Effector memory CD8-positive, alpha-beta T cell (primary cell): ENCODE data around the gene HELB.

Experiments
- ATAC-seq: fragments of 150-1000 bp; cut with Tn5 transposase; replicated peaks from 2 replicates; pipeline ENCODE4 v1.10.0; 2021; ENCODE audit warnings: mild to moderate bottlenecking, moderate library complexity
- DNase-seq, 3 experiments: peaks; one replicate each; pipeline ENCODE4 v3.0.0; 2021
- H3K27ac Mint-ChIP-seq, 2 donors: one replicate each; pipeline ENCODE4 v1.8.0; 2022; ENCODE audit warnings: mild to moderate bottlenecking in 2 of 2, mixed read lengths in 2 of 2, moderate library complexity in 2 of 2
- H3K27me3 Mint-ChIP-seq, 2 donors: one replicate each; pipeline ENCODE4 v1.8.0; 2022; ENCODE audit warnings: mixed read lengths in 2 of 2
- H3K36me3 Mint-ChIP-seq: one replicate; pipeline ENCODE4 v1.8.0; 2022; ENCODE audit warnings: mild to moderate bottlenecking, moderate library complexity, mixed read lengths; ENCODE audit not compliant: insufficient read depth
- H3K4me1 Mint-ChIP-seq, 2 donors: one replicate each; pipeline ENCODE4 v1.8.0; 2022; ENCODE audit warnings: low read depth in 2 of 2, mixed read lengths in 2 of 2
- H3K4me3 Mint-ChIP-seq, 2 donors: one replicate each; pipeline ENCODE4 v1.8.0; 2022; ENCODE audit warnings: mild to moderate bottlenecking in 2 of 2, mixed read lengths in 2 of 2, moderate library complexity in 2 of 2
- H3K9me3 Mint-ChIP-seq, 2 donors: one replicate each; pipeline ENCODE4 v1.8.0; 2022; ENCODE audit warnings: mixed read lengths in 2 of 2

HELB gene

GRCh38 chr12:66314278-66314677, 12.0 kb downstream of the HELB start:
- Mint-ChIP-seq H3K9me3 (no peaks in the 10 kb centered on the region), H3K4me1 (peaks cover 47 to 61% of the 10 kb centered on the region in 2 donors), H3K27me3 (no peaks in the 10 kb centered on the region), H3K27ac (peak overlapping the region; percentile 44 to 47), H3K4me3 (peak overlapping the region; percentile 15 to 73), H3K36me3 (peaks cover 74% of the 10 kb centered on the region)
- no peak for DNase-seq
- ATAC-seq, result no peak

- no peaks in the 10 kb centered on the region for H3K9me3 Mint-ChIP-seq
- peaks cover 79% of the 10 kb centered on the region for H3K36me3 Mint-ChIP-seq
- no peak overlapping the region for H3K27ac Mint-ChIP-seq
- no peaks in the 10 kb centered on the region for H3K27me3 Mint-ChIP-seq
- peaks cover 15 to 35% of the 10 kb centered on the region in 2 donors for H3K4me1 Mint-ChIP-seq
- no peak overlapping the region for H3K4me3 Mint-ChIP-seq
- ATAC-seq, result no peak
- DNase-seq, result no peak
Observed at GRCh38 chr12:66319266-66319954, 17.1 kb downstream of the HELB start.

GRCh38 chr12:66320996-66321395, 18.7 kb downstream of the HELB start:
- no peak overlapping the region for H3K4me3 Mint-ChIP-seq
- H3K36me3 Mint-ChIP-seq, result peaks cover 78% of the 10 kb centered on the region
- H3K27me3 Mint-ChIP-seq, result no peaks in the 10 kb centered on the region
- no peak for DNase-seq
- no peak for ATAC-seq
- peak overlapping the region; percentile 46 to 67 for H3K27ac Mint-ChIP-seq
- no peaks in the 10 kb centered on the region for H3K9me3 Mint-ChIP-seq
- H3K4me1 Mint-ChIP-seq, result peaks cover 18 to 31% of the 10 kb centered on the region in 2 donors

- DNase-seq, result no peak
- H3K4me1 Mint-ChIP-seq, result peaks cover 17 to 34% of the 10 kb centered on the region in 2 donors
- H3K27me3 Mint-ChIP-seq, result no peaks in the 10 kb centered on the region
- ATAC-seq, result no peak
- H3K36me3 Mint-ChIP-seq, result peaks cover 79% of the 10 kb centered on the region
- no peaks in the 10 kb centered on the region for H3K9me3 Mint-ChIP-seq
- peak overlapping the region in 1 of 2 donors; percentile 67 for H3K27ac Mint-ChIP-seq
- H3K4me3 Mint-ChIP-seq, result no peak overlapping the region
Observed at GRCh38 chr12:66321435-66321834, 19.1 kb downstream of the HELB start.

GRCh38 chr12:66323017-66323416, 20.7 kb downstream of the HELB start:
- H3K4me1 Mint-ChIP-seq, result peaks cover 16 to 39% of the 10 kb centered on the region in 2 donors
- H3K27ac Mint-ChIP-seq, result peak overlapping the region in 1 of 2 donors; percentile 52
- DNase-seq (no peak), ATAC-seq (no peak)
- no peaks in the 10 kb centered on the region for H3K9me3 Mint-ChIP-seq
- no peaks in the 10 kb centered on the region for H3K27me3 Mint-ChIP-seq
- no peak overlapping the region for H3K4me3 Mint-ChIP-seq
- peaks cover 81% of the 10 kb centered on the region for H3K36me3 Mint-ChIP-seq

- H3K27ac Mint-ChIP-seq, result no peak overlapping the region
- H3K4me1 Mint-ChIP-seq, result peaks cover 10 to 38% of the 10 kb centered on the region in 2 donors
- DNase-seq (no peak), ATAC-seq (no peak)
- no peaks in the 10 kb centered on the region for H3K9me3 Mint-ChIP-seq
- no peaks in the 10 kb centered on the region for H3K27me3 Mint-ChIP-seq
- H3K4me3 Mint-ChIP-seq, result no peak overlapping the region
- peaks cover 63% of the 10 kb centered on the region for H3K36me3 Mint-ChIP-seq
Observed at GRCh38 chr12:66329941-66330340, 27.6 kb downstream of the HELB start.

- H3K4me1 Mint-ChIP-seq, result peaks cover 6 to 33% of the 10 kb centered on the region in 2 donors
- peaks cover 55% of the 10 kb centered on the region for H3K36me3 Mint-ChIP-seq
- no peaks in the 10 kb centered on the region for H3K27me3 Mint-ChIP-seq
Observed at GRCh38 chr12:66331016-66331415, 28.7 kb downstream of the HELB start.

GRCh38 chr12:66331814-66332213, 29.5 kb downstream of the HELB start:
- peaks cover 47% of the 10 kb centered on the region for H3K36me3 Mint-ChIP-seq
- ATAC-seq (no peak), DNase-seq (no peak)
- H3K4me3 Mint-ChIP-seq, result no peak overlapping the region
- peaks cover 4 to 31% of the 10 kb centered on the region in 2 donors for H3K4me1 Mint-ChIP-seq
- H3K27ac Mint-ChIP-seq, result peak overlapping the region in 1 of 2 donors; percentile 65
- no peaks in the 10 kb centered on the region for H3K27me3 Mint-ChIP-seq
- no peaks in the 10 kb centered on the region for H3K9me3 Mint-ChIP-seq

More at GRCh38 chr12:66331016-66331415, 28.7 kb downstream of the HELB start:
- Mint-ChIP-seq H3K9me3 (no peaks in the 10 kb centered on the region), H3K4me3 (no peak overlapping the region), H3K27ac (peak overlapping the region in 1 of 2 donors; percentile 20)
- ATAC-seq (no peak), DNase-seq (no peak)

GRCh38 chr12:66335746-66336145, 33.5 kb downstream of the HELB start:
- no peak overlapping the region for H3K27ac Mint-ChIP-seq
- peaks cover 60% of the 10 kb centered on the region for H3K36me3 Mint-ChIP-seq
- no peaks in the 10 kb centered on the region for H3K27me3 Mint-ChIP-seq
- no peaks in the 10 kb centered on the region for H3K9me3 Mint-ChIP-seq
- ATAC-seq (no peak), DNase-seq (no peak)
- H3K4me3 Mint-ChIP-seq, result no peak overlapping the region
- peaks cover 2 to 15% of the 10 kb centered on the region in 2 donors for H3K4me1 Mint-ChIP-seq

- DNase-seq (no peak), ATAC-seq (no peak)
- peaks cover 61% of the 10 kb centered on the region for H3K36me3 Mint-ChIP-seq
- no peaks in the 10 kb centered on the region for H3K27me3 Mint-ChIP-seq
- H3K9me3 Mint-ChIP-seq, result no peaks in the 10 kb centered on the region
- H3K4me1 Mint-ChIP-seq, result peaks cover 5% of the 10 kb centered on the region in 2 donors
- H3K27ac Mint-ChIP-seq, result no peak overlapping the region
- H3K4me3 Mint-ChIP-seq, result no peak overlapping the region
Observed at GRCh38 chr12:66337381-66338010, 35.2 kb downstream of the HELB start.

- Mint-ChIP-seq H3K9me3 (no peaks in the 10 kb centered on the region), H3K4me3 (no peak overlapping the region), H3K27ac (no peak overlapping the region), H3K4me1 (peaks cover 13% of the 10 kb centered on the region in 2 donors), H3K27me3 (no peaks in the 10 kb centered on the region), H3K36me3 (peaks cover 73% of the 10 kb centered on the region)
- no peak for ATAC-seq
- DNase-seq, result no peak
Observed at GRCh38 chr12:66340131-66340530, 37.8 kb downstream of the HELB start.

GRCh38 chr12:66341126-66341525, 38.8 kb downstream of the HELB start:
- Mint-ChIP-seq H3K4me1 (peaks cover 14 to 15% of the 10 kb centered on the region in 2 donors), H3K36me3 (peaks cover 78% of the 10 kb centered on the region), H3K27ac (no peak overlapping the region), H3K27me3 (no peaks in the 10 kb centered on the region), H3K9me3 (no peaks in the 10 kb centered on the region), H3K4me3 (no peak overlapping the region)
- ATAC-seq (no peak), DNase-seq (no peak)

- DNase-seq, result no peak
- Mint-ChIP-seq H3K4me1 (peaks cover 14 to 15% of the 10 kb centered on the region in 2 donors), H3K36me3 (peaks cover 68% of the 10 kb centered on the region), H3K4me3 (no peak overlapping the region), H3K27me3 (no peaks in the 10 kb centered on the region), H3K27ac (peak overlapping the region; percentile 29 to 56), H3K9me3 (no peaks in the 10 kb centered on the region)
- no peak for ATAC-seq
Observed at GRCh38 chr12:66345212-66345611, 42.9 kb downstream of the HELB start.

- no peak overlapping the region for H3K4me3 Mint-ChIP-seq
- H3K36me3 Mint-ChIP-seq, result peaks cover 61% of the 10 kb centered on the region
- H3K27ac Mint-ChIP-seq, result peak overlapping the region in 1 of 2 donors; percentile 44
- ATAC-seq, result no peak
- DNase-seq, result no peak
- H3K4me1 Mint-ChIP-seq, result peaks cover 14 to 15% of the 10 kb centered on the region in 2 donors
- H3K27me3 Mint-ChIP-seq, result no peaks in the 10 kb centered on the region
- no peaks in the 10 kb centered on the region for H3K9me3 Mint-ChIP-seq
Observed at GRCh38 chr12:66345956-66346355, 43.7 kb downstream of the HELB start.
